ENCODE results near the gene F3.

F3 gene

DNA sequence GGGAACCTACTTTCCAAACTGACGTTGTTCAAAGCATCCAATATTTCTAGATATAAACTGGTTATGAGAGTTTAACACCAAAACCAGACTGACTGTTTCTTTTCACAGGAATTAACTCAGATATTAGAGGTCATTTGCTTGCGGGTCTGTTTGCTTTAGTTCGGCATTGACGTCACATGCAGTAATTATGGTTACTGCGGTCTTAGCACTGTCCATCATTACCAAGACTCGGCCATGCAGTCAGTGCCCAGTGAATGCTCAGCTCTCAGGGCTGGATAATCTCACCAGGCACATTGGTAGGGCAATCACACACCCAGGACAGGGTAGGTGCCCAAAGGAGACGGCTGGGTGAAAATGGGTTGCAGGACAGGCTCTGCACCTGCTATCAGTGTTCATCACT is 9.9 kb upstream of the F3 start:
- no peak for DNase-seq

DNA sequence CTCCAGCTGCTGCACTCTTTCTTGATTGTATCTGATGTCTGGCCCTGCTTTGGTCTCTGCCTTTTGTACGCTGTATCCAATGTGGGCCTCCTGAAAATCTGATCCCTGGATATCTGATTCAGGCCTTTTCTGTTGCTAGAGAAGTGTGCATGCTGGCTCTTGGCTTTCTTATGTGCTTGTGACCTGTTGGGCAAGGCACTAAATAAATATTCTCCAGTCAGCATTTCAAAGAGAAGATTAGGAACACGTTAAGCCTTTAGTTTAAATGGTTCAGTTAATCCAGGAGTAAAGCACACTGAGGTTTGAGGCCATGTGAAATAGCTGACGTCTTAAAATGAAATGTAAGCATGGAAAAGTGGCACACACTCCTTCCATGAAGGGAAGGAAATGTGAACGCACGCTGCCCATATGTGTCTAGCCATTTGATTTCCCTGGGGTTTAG is 9.3 kb upstream of the F3 start:
- DNase-seq: no peak

DNA sequence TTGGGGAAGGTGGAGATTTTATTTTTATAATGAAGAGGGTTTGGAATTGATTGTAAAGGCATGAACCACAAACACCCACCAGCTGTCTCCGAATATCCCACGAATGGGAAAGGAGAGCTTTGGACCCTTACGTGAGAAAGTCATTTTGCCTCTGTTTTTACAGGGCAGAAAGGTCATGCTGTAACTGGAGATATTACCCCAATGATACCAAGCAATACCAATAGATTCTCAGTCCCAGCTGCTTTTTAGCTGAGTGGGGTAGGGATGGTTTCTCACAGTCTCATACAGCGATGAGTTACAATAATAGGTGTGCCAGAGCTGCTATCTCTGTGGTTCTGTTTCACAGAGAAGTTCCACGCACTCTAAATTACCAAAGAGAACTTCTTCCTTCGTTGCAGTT is 8.8 kb upstream of the F3 start:
- DNase-seq: no peak

DNA sequence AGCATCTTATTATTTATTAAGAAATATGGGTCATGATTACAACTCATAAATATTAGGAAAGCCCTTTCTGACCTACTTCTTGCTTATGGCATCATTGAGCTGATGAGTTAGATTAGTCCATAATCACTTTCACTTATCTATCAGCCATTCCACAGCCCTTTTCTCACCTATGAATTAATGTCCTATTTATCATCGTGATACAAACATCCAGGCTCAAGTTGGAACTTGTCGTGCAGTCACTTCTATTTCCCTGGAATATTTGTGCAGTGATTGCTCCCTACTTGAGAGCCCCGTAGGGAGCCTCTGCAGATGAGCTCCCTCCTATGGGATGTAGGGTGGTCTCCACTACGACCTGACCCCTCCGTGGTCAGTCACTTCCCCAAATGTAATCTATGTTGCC is 8.1 kb upstream of the F3 start:
- DNase-seq: no peak

- DNase-seq: no peak
Measured at GRCh38 chr1:94544706-94545490, 3.3 kb upstream of the F3 start.

- no peak for DNase-seq
Measured at GRCh38 chr1:94543893-94544635, 2.5 kb upstream of the F3 start.

- DNase-seq: peak; percentile 42
Measured at GRCh38 chr1:94543001-94543400, 1.4 kb upstream of the F3 start.

DNA sequence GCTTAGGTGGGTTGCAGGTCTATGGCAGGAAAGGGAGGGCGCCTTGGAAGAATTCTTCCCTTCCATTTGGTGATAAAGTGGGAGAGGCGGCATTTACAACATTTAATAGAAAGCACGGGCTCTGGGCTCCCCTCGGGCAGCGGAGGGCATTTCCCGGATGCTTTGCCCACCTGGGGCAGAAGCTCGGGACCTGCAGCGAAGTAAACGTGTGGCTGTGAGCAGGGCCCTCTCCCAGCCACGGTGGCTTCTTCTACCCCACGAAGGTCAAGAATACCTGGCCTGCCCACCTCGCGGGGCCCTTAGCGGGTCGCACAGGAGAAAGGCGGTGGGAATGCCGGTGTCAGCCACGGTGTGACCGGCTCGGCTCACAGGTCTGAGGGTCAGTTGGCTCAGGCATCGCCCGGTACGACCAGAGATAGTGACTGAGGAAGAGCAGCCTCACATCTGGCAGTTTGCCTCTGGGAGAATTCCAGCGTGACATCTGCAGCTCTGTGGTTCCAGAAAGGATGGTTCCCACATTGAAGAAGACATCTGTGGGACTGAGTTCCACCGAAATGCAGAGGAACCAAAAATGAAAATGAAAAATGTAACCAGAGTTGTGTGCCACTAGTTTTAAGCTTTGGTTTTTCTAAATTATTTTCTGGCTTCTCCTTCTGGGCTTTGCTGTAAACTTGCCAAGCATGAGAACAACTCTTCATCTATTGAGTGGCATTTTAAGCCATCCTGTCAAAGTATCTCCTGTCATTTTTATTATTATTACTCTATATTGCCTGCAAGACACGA is 720 bp upstream of the F3 start:
- DNase-seq: no peak

GRCh38 chr1:94540440-94541245 is 916 bp downstream of the F3 start:
- no peak for DNase-seq

DNA sequence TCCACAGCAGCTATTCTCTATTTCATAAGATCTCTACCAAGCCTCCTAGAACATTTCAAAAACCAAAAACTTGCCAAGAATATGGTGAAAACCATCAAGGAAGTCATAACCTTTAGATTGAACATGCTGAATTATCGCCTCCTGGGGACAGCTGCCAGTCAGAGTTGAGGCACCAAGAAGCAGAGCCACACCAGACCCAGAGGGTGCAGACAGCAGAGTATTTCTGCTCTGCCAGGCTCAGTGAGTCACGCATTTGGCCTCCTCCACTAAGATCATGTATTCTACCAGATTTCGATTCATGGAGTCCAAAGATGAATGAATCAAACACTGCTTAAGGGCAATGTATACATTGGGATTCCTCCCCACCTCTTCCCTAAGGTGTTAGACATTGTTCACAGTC is 2.1 kb downstream of the F3 start:
- no peak for DNase-seq

- no peak for DNase-seq
Measured at GRCh38 chr1:94538243-94538827, 3.2 kb downstream of the F3 start.

DNA sequence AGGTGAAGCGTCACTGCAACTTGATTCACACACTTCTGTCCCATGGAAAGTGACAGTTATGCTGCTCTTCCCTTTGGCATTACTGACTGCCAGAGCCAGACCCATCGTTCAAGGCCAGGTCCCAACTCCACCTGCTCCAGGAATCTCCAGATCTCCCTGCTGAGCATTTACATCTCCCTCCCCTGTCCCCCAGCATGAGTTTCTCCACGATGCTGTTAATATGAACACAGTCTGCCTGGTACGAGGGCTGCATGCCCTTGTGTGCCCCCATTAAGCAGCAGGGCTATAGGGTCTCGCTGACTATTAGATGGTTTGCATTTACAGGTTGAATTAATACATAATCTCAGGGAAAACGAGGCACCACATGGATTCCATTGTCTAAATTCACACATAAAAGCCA is 4.3 kb downstream of the F3 start:
- no peak for DNase-seq

GRCh38 chr1:94535879-94536278 is 5.7 kb downstream of the F3 start:
- no peak for DNase-seq

DNA sequence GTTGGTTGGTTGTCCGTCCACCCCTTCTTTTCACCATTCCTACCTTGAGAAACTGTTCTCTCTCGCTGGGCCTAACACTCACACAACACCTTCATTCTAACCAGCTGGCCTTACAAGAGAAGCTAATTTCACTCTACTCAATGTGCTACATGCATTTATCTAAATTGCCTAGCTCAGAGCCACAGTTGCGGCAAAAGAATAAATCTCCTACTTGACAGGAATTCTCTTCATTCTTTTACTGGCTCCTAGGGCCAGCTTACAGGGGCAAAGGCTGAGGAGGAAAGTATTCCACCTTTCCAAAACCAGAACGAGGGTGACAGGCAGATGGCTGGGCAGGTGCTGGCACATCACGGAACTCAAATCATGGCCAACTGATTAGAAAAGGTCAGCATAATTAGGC is 6.5 kb downstream of the F3 start:
- DNase-seq: no peak

DNA sequence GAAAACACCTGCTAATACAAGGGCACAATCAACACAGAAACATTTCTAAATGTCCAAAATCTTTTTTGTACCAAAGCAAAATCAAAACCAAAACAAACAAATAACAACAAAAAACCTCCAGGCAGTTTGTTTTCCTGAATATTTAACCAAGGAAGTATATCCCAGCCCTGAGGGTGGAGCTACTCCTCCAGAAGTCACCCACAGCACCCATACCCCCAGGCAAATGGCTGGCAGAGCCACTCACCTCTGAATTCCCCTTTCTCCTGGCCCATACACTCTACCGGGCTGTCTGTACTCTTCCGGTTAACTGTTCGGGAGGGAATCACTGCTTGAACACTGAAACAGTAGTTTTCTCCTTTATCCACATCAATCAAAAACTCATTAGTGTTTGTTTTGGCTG is 9.5 kb downstream of the F3 start:
- no peak for DNase-seq

- no peak for DNase-seq
Measured at GRCh38 chr1:94531664-94532063, 9.9 kb downstream of the F3 start.

GRCh38 chr1:94530373-94530878 is 11.1 kb downstream of the F3 start:
- no peak for DNase-seq

- no peak for DNase-seq
Measured at GRCh38 chr1:94529416-94529815, 12.1 kb downstream of the F3 start.

DNA sequence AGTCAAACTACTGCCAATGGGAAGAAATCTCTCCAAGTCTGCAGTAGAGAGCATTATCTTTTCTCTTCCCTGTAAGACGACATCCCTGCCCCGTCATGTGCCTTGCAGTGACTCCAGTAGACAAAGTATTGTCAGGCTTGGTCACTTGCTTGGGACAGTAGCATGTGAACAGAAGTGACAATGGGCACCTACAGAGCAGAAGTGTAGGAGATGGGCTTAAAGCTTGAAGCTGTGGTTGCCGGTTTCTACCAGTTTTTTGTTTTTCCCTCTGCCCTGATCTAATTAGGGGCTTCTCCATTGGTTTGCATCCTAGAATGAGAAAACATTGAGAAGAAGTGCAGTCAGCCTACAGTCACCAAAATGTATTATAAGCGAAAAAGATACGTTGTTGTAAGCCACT is 12.7 kb downstream of the F3 start:
- no peak for DNase-seq

- DNase-seq: no peak
Measured at GRCh38 chr1:94528299-94528698, 13.3 kb downstream of the F3 start.

DNA sequence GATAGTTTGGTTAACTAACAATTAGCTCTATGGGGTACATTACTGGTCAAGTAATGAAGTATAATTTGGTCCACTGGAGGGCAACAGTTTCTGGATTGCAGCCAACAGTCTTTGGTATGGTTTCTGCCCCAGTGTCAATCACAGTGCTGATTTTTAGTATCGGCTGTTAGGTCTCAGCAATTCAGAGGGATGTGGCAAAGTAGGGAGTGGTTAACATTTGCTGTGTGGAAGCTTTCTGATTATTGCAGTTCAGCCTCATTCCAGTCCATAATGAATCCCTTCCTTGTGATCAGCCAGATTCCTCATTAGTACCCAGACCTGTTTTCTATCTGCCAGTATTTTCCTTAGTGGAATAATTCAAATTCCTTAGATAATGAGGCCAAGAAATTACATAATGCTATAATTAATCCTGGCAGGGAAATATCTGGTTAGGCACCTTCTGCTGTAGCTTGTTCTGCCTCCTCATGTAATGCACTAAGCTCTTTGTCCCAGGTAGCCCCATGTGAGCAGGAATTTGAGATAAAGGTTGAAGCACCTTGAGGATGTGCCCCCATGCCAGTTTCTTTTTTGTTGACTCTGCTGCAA is 14.0 kb downstream of the F3 start:
- no peak for DNase-seq
